Tibial artery (tissue), 4 donors: ENCODE measurements around the gene EXOC3L4.
A peak's percentile ranks its signal among the peaks of the same experiment; 100 is the strongest.

Experiments used
- DNase-seq, 2 donors: peaks; one replicate each; pipeline ENCODE4 v3.0.0-alpha.2; 2019
- H3K27ac ChIP-seq, 2 donors: fragments of 200-600 bp; sonication (generic) in 1 of 2; 1 replicate in 1 of 2; 2 replicates in 1 of 2; pipeline ENCODE4 v1.5.1; 2018 to 2019; ENCODE audit warnings: mild to moderate bottlenecking in 1 of 2
- H3K27me3 ChIP-seq, 2 donors: fragments of 200-600 bp; sonication (generic) in 1 of 2; one replicate each; pipeline versions ENCODE4 v1.5.1 to v1.6.0; 2016 to 2019
- H3K36me3 ChIP-seq, 3 donors: fragments of 200-600 bp; sonication (generic) in 2 of 3; one replicate each; pipeline ENCODE4 v1.5.1; 2016 to 2019; ENCODE audit warnings: mild to moderate bottlenecking in 2 of 3
- H3K4me1 ChIP-seq, 4 donors: fragments of 200-600 bp; sonication (generic) in 2 of 4; 1 replicate in 3 of 4; 2 replicates in 1 of 4; pipeline ENCODE4 v1.5.1; 2016 to 2019
- H3K4me3 ChIP-seq, 2 donors: fragments of 200-600 bp; sonication (generic) in 1 of 2; 1 replicate in 1 of 2; 2 replicates in 1 of 2; pipeline ENCODE4 v1.5.1; 2018 to 2019; ENCODE audit warnings: mild to moderate bottlenecking in 2 of 2
- H3K9me3 ChIP-seq, 3 donors: fragments of 200-600 bp; sonication (generic) in 1 of 3; one replicate each; pipeline ENCODE4 v1.5.1; 2016 to 2019
- CTCF ChIP-seq, 2 experiments: fragments of 200-600 bp in 1 of 2; fragments of 450-650 bp in 1 of 2; IDR thresholded peaks; one replicate each; pipeline ENCODE4 v1.5.1; 2017 to 2019; ENCODE audit warnings: antibody characterized with exemption in 2 of 2, mild to moderate bottlenecking in 1 of 2, moderate library complexity in 1 of 2
- intact Hi-C: fragments of 100-400 bp; cut with DNase I; formaldehyde crosslinking; loops from one replicate; pipeline ENCODE4 v1.15.0; 2023; ENCODE audit warnings: low total_unique reads

The EXOC3L4 gene

GRCh38 chr14:103121846-103122584 lies 27.5 kb downstream of the EXOC3L4 start:
- intact Hi-C loops, result no loop called here
- Histone ChIP-seq H3K9me3 (no peaks in the 10 kb centered on the region), H3K27ac (peak overlapping the region; percentile 58 to 63), H3K27me3 (peaks cover 0 to 57% of the 10 kb centered on the region in 2 donors), H3K4me1 (peaks cover 0 to 62% (median 44%) of the 10 kb centered on the region in 4 donors), H3K4me3 (peak overlapping the region; percentile 51 to 63), H3K36me3 (no peaks in the 10 kb centered on the region)
- TF ChIP-seq CTCF (IDR thresholded peaks at IDR 0.05), result no peak
- peak; percentile 85 to 90 for DNase-seq

DNA sequence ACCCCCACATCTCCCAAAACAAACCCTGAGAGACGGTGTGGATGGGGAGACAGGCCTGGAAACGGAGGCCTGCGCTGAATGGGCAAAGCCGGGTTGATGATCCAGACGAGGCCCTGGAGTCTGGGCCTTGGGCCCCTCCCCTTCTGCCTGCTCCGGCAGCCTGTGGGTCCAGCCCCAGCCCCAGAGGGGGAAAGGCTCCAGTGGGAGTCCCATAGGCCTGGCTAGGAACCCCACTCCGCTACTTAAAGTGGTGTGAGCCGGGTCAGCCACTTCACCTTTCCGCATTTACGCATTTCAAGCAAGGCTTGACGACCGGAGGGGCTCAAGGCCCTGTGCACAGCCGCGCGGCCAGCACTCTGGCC lies 28.0 kb downstream of the EXOC3L4 start:
- Histone ChIP-seq H3K4me1 (peaks cover 0 to 65% (median 46%) of the 10 kb centered on the region in 4 donors), H3K4me3 (peak overlapping the region; percentile 51 to 63), H3K27ac (peak overlapping the region; percentile 58 to 63), H3K27me3 (peaks cover 0 to 61% of the 10 kb centered on the region in 2 donors), H3K9me3 (no peaks in the 10 kb centered on the region), H3K36me3 (no peaks in the 10 kb centered on the region)
- intact Hi-C loops, result no loop called here
- no peak for TF ChIP-seq CTCF (IDR thresholded peaks at IDR 0.05)
- no peak for DNase-seq

- Histone ChIP-seq H3K4me1 (peaks cover 0 to 70% (median 46%) of the 10 kb centered on the region in 4 donors), H3K27me3 (peaks cover 0 to 66% of the 10 kb centered on the region in 2 donors), H3K27ac (peak within 1 kb of the TSS; percentile 58 to 63), H3K4me3 (peak within 1 kb of the TSS; percentile 51 to 63), H3K36me3 (no peaks in the 10 kb centered on the region), H3K9me3 (no peaks in the 10 kb centered on the region)
- DNase-seq, result peak in 1 of 2 donors; percentile 80
- intact Hi-C loops, result no loop called here
- no peak for TF ChIP-seq CTCF (IDR thresholded peaks at IDR 0.05)
Measured at GRCh38 chr14:103122947-103123633, 28.6 kb downstream of the EXOC3L4 start, which contains the start of gene TNFAIP2. TNFAIP2 (plus strand) TSS chr14:103123461; CDS start chr14:103126458, 2,997 bp downstream.

- peak; percentile 8 to 24 for TF ChIP-seq CTCF (IDR thresholded peaks at IDR 0.05)
- peak; percentile 72 to 81 for DNase-seq
- H3K27me3 ChIP-seq, result peaks cover 0 to 74% of the 10 kb centered on the region in 2 donors
- peak overlapping the region; percentile 58 to 63 for H3K27ac ChIP-seq
- no peaks in the 10 kb centered on the region for H3K36me3 ChIP-seq
- intact Hi-C loops, result no loop called here
- no peaks in the 10 kb centered on the region for H3K9me3 ChIP-seq
- H3K4me1 ChIP-seq, result peaks cover 0 to 70% (median 42%) of the 10 kb centered on the region in 4 donors
- H3K4me3 ChIP-seq, result peak overlapping the region; percentile 51 to 63
Measured at GRCh38 chr14:103123634-103124500, 29.3 kb downstream of the EXOC3L4 start.

DNA sequence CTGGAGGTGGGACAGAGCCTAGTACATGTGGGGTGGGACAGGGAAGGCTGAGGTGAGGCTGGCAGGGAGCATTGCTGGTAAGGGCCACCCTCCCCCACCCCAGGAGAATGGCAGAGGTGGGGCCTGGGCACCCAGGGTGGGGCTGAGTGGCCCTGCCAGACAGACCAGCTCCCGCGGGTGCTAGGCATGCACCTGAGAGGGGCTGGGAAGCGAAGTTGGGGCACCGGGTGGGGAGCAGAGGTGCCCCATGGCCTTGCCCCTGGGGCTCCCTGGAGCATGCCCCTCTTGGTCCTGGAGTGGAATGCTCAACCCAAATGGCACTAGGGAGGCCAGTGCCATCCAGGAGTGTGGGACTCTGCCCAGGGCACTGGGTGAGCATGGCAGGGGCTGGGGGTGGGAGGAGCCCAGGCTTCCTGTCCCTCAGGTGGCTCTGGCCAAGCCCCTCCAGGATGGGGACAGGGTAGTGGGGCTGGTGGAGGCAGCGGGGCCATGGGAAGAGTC lies 30.0 kb downstream of the EXOC3L4 start:
- peak overlapping the region; percentile 51 to 63 for H3K4me3 ChIP-seq
- no peak for DNase-seq
- no peak overlapping the region for H3K27ac ChIP-seq
- no peak for TF ChIP-seq CTCF (IDR thresholded peaks at IDR 0.05)
- intact Hi-C loops, result no loop called here
- H3K9me3 ChIP-seq, result no peaks in the 10 kb centered on the region
- peaks cover 0 to 77% (median 41%) of the 10 kb centered on the region in 4 donors for H3K4me1 ChIP-seq
- peaks cover 0 to 81% of the 10 kb centered on the region in 2 donors for H3K27me3 ChIP-seq
- no peaks in the 10 kb centered on the region for H3K36me3 ChIP-seq
